Testis (tissue), 2 donors: ENCODE data around the gene OSBPL5.

ENCODE experiments used
- CTCF ChIP-seq, 3 experiments: fragments of 450-650 bp in 2 of 3; fragments of 200-600 bp in 1 of 3; sonication (generic) in 1 of 3; IDR thresholded peaks; one replicate each; pipeline ENCODE4 v1.5.1; 2016 to 2019; ENCODE audit warnings: antibody characterized with exemption in 3 of 3, mild to moderate bottlenecking in 2 of 3, moderate library complexity in 1 of 3
- POLR2A ChIP-seq: fragments of 450-650 bp; IDR thresholded peaks from one replicate; pipeline ENCODE4 v1.6.1; 2017; ENCODE audit warnings: antibody characterized with exemption, mild to moderate bottlenecking, moderate library complexity

GRCh38 chr11:3156282-3156660 is 8.8 kb downstream of the OSBPL5 start:
- TF ChIP-seq CTCF (IDR thresholded peaks at IDR 0.05): no peak
- no peak for TF ChIP-seq POLR2A
